CD4-positive, alpha-beta T cell treated with Interferon gamma for 1 hour (primary cell): ENCODE data around the gene ATOSA.

Experiments
- DNase-seq: peaks from one replicate; pipeline ENCODE4 v3.0.0-alpha.2; 2020

Gene ATOSA

DNA sequence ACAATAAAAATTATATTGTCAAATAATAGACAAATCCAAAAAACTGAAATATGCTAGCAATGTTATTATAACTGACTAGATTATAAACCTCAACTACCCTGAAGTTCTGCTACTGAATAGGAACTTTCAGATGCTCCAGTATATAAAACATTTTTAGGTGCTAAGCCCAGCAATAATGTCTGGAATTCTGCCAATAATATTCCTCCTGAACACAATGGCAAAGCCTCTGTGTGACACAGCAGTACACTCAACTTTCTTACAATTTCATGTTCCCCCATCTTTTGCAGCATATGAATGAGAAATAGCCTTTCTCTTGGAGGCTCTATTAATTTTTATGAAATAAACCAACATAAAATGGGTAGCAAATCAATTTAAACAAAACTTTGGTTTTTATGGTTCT lies 29.5 kb downstream of the ATOSA start:
- DNase-seq: no peak

DNA sequence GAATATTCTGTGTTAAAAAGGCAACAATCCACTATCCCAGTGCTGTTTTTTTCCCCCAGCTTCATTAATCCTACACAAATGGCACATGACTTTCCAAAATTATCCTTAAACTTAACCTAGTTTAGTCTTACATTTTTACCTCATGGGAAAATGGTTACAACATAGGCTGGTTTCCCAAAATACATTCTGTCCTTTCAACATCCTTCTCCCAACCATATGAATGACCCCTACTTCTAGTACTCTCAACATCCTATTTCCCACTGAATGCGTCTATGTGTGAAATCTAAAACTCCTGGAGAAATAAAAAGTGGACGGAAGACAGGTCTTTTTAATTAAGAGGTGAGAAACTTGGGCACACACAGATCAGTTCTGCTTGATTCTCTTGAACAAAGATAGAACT lies 33.3 kb downstream of the ATOSA start:
- no peak for DNase-seq

DNA sequence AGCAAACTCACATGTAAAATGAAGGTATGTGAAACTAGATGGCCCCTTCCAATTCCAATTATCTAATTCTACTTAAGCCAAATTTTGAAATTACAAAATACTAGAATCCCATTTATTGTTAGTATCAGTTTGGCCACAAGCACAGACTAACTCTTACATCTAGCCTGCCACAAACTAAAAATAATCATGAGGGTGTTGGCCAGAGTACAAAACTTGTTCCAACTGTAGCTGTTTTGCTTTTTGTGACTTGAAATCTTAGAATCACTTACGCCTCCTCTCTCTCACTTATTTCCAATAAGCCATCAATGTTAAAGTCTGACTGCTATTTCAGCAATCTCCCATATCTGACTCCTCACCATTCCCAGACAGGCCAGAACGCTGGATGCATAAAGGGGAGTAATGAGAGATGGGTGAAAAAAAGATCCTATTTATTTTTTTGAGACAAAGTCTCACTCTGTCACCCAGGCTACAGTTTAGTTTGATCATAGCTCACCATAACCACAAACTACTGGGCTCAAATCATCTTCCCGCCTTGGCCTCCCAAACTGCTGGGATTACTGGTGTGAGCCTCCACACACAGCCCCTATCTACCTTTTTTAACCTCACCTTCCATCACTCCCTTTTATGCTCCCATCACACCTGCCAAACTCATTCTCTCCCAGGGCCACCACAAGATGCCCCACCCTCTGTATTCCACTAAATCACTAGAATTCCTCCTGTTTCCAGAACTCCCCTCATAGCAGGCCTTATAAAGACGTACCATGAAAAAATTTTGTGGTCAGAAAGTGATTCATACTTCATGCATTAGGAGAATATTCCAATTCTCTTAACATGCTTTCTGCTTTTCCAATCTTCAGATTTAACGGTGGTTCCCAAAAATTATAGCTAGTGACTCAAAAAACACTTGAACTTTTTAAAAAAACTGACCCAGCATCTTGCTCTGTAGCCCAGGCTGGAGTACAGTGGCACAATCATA lies 36.5 kb downstream of the ATOSA start:
- DNase-seq: no peak

DNA sequence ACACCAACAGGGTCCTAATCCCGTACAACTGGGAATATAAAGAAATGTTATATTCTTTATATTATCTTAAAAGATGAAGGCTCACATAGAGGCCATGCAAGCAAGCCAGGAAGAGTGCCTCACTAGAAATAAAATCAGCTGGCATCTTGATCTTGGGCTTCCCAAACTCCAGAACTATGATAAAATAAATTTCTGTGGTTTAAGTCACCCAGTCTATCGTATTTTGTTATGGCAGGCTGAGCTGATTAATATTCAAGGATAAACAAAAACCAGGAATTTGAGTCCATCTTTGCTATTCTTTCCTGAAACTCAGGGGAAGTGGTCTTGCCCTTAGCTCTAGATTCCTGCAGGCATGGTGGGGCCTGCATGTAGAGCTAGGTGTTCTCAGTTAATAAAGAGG lies 42.7 kb downstream of the ATOSA start:
- no peak for DNase-seq

DNA sequence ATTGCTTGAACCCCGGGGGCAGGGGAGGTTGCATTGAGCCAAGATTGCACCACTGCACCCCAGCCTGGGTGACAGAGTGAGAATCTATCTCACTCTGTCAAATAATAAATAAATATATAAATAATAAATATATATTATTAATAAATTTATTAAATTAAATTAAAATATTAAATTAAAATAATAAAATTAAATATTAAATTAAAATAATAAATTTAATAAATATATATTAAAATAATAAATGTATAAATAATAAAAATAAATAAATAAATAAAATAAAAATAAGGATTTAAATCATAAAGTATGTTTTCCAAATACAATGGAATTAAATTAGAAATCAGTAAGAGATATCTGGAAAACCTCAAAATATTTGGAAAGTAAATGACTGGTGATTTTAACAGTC lies 43.3 kb downstream of the ATOSA start:
- no peak for DNase-seq
